DND-41 (cell line): Measurements from ENCODE around the gene CD96.
"Not testable (repeated sequence)": the region's sequence is repeated elsewhere in the genome, so short reads cannot be mapped to it uniquely, and the experiment has no call there.

ENCODE experiments used
- ATAC-seq: fragments of 200-7000 bp; cut with Tn5 transposase; 3 replicates; pipeline ENCODE4 v1.9.1; 2021; ENCODE audit warnings: low read depth; ENCODE audit not compliant: insufficient read depth
- DNase-seq: peaks from one replicate; pipeline ENCODE4 v3.0.0-alpha.2; 2020
- H2AFZ ChIP-seq: 2 replicates; pipeline ENCODE4 v1.6.0; 2012; ENCODE audit warnings: low read depth, low read length
- H3K27ac ChIP-seq: 2 replicates; pipeline ENCODE4 v1.5.1; 2012; ENCODE audit warnings: low read length, inconsistent platforms
- H3K27me3 ChIP-seq: fragments of 200-600 bp; sonication (generic); 2 replicates; pipeline ENCODE4 v1.6.0; 2012; ENCODE audit warnings: low read length, mild to moderate bottlenecking, inconsistent platforms; ENCODE audit not compliant: insufficient read depth, poor library complexity
- H3K36me3 ChIP-seq: 2 replicates; pipeline ENCODE4 v1.5.1; 2012; ENCODE audit warnings: low read length, inconsistent platforms; ENCODE audit not compliant: insufficient read depth
- H3K4me1 ChIP-seq: 2 replicates; pipeline ENCODE4 v1.5.1; 2012; ENCODE audit warnings: mild to moderate bottlenecking, low read length; ENCODE audit not compliant: insufficient read depth
- H3K4me2 ChIP-seq: 2 replicates; pipeline ENCODE4 v1.6.0; 2012; ENCODE audit warnings: mild to moderate bottlenecking, moderate library complexity, low read length, inconsistent platforms; ENCODE audit not compliant: insufficient read depth
- H3K4me3 ChIP-seq, 2 experiments: fragments of 200-600 bp in 1 of 2; shearing (Covaris generic) in 1 of 2; 2 replicates each; pipeline ENCODE4 v1.5.1; 2012 to 2016; ENCODE audit warnings: inconsistent platforms in 2 of 2, low read length in 2 of 2, mild to moderate bottlenecking in 2 of 2, low read depth in 1 of 2, moderate library complexity in 1 of 2
- H3K79me2 ChIP-seq: 2 replicates; pipeline ENCODE4 v1.6.0; 2012; ENCODE audit warnings: low read length, inconsistent platforms; ENCODE audit not compliant: insufficient read depth
- H3K9ac ChIP-seq: 2 replicates; pipeline ENCODE4 v1.6.0; 2012; ENCODE audit warnings: low read depth, mild to moderate bottlenecking, inconsistent platforms, low read length, moderate library complexity
- H3K9me3 ChIP-seq: 2 replicates; pipeline ENCODE4 v1.5.1; 2012; ENCODE audit warnings: low read length, moderate library complexity, mild to moderate bottlenecking, inconsistent platforms; ENCODE audit not compliant: insufficient read depth, severe bottlenecking
- H4K20me1 ChIP-seq: 2 replicates; pipeline ENCODE4 v1.6.0; 2012; ENCODE audit warnings: low read length; ENCODE audit not compliant: insufficient read depth
- CTCF ChIP-seq: IDR thresholded peaks from 2 replicates; pipeline ENCODE4 v1.5.1; 2012; ENCODE audit warnings: borderline replicate concordance, low read length, moderate library complexity, mild to moderate bottlenecking; ENCODE audit not compliant: poor library complexity, severe bottlenecking; ENCODE audit errors: extremely low read depth
- EZH2 ChIP-seq: IDR thresholded peaks from 3 replicates; pipeline ENCODE4 v1.6.1; 2012; ENCODE audit warnings: borderline replicate concordance, low read depth, mild to moderate bottlenecking, moderate library complexity, low read length, inconsistent platforms; ENCODE audit not compliant: severe bottlenecking

CD96 gene

GRCh38 chr3:111621535-111621934, 79.5 kb downstream of the CD96 start:
- Histone ChIP-seq H3K79me2 (no peaks in the 10 kb centered on the region), H3K9ac (no peak overlapping the region), H3K36me3 (peaks cover 83% of the 10 kb centered on the region), H2AFZ (no peak overlapping the region), H4K20me1 (no peaks in the 10 kb centered on the region), H3K27me3 (no peaks in the 10 kb centered on the region), H3K27ac (no peak overlapping the region), H3K4me1 (peaks cover 5% of the 10 kb centered on the region; the same call in 1 of the 2 replicates), H3K4me2 (no peak overlapping the region), H3K9me3 (peaks cover 15% of the 10 kb centered on the region), H3K4me3 (no peak overlapping the region)
- TF ChIP-seq EZH2 (no peak), CTCF (peak; percentile 62)
- DNase-seq (peak; percentile 28), ATAC-seq (peak; percentile 57; the same call in 2 of the 3 replicates)

- Histone ChIP-seq H3K4me2 (no peak overlapping the region), H3K27ac (no peak overlapping the region)
Observed at GRCh38 chr3:111627092-111627491, 85.1 kb downstream of the CD96 start.

GRCh38 chr3:111629018-111629417, 87.0 kb downstream of the CD96 start:
- Histone ChIP-seq H3K9me3 (peaks cover 22% of the 10 kb centered on the region), H3K36me3 (peaks cover 50% of the 10 kb centered on the region)
- not testable (repeated sequence) for H2AFZ ChIP-seq, H4K20me1 ChIP-seq, H3K4me1 ChIP-seq, H3K27me3 ChIP-seq, H3K4me2 ChIP-seq, DNase-seq, H3K9ac ChIP-seq, H3K79me2 ChIP-seq, H3K4me3 ChIP-seq, H3K27ac ChIP-seq, ATAC-seq

More at GRCh38 chr3:111627092-111627491, 85.1 kb downstream of the CD96 start:
- Histone ChIP-seq H4K20me1 (no peaks in the 10 kb centered on the region), H3K27me3 (no peaks in the 10 kb centered on the region), H3K36me3 (peaks cover 67% of the 10 kb centered on the region), H3K4me1 (no peaks in the 10 kb centered on the region), H2AFZ (no peak overlapping the region), H3K4me3 (no peak overlapping the region), H3K79me2 (no peaks in the 10 kb centered on the region), H3K9me3 (peaks cover 22% of the 10 kb centered on the region), H3K9ac (no peak overlapping the region)
- no peak for TF ChIP-seq CTCF
- TF ChIP-seq EZH2, result no peak
- DNase-seq (no peak), ATAC-seq (no peak)

GRCh38 chr3:111630638-111631037, 88.6 kb downstream of the CD96 start:
- not testable (repeated sequence) for H3K79me2 ChIP-seq, H2AFZ ChIP-seq, H3K4me2 ChIP-seq, H4K20me1 ChIP-seq, H3K27ac ChIP-seq, H3K4me1 ChIP-seq, H3K4me3 ChIP-seq, H3K27me3 ChIP-seq, H3K9ac ChIP-seq, ATAC-seq, DNase-seq
- H3K9me3 ChIP-seq, result peaks cover 22% of the 10 kb centered on the region
- peaks cover 40% of the 10 kb centered on the region for H3K36me3 ChIP-seq
